ENCODE data around the gene SSX2.
"Not testable (repeated sequence)": the region's sequence is repeated elsewhere in the genome, so short reads cannot be mapped to it uniquely, and the experiment has no call there.

The SSX2 gene, protein sequence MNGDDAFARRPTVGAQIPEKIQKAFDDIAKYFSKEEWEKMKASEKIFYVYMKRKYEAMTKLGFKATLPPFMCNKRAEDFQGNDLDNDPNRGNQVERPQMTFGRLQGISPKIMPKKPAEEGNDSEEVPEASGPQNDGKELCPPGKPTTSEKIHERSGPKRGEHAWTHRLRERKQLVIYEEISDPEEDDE

GRCh38 chrX:52707078-52707477 lies at the start of gene SSX2:
SSX2 (minus strand) TSS chrX:52707178; CDS start chrX:52705749, 1,429 bp downstream.
- not testable (repeated sequence) for DNase-seq

- DNase-seq: not testable (repeated sequence)
Measured at GRCh38 chrX:52750952-52751351, 44.0 kb upstream of the SSX2 start, which contains the start of gene SSX2B. SSX2B (plus strand) TSS chrX:52751252; CDS start chrX:52752681, 1,429 bp downstream.

DNA sequence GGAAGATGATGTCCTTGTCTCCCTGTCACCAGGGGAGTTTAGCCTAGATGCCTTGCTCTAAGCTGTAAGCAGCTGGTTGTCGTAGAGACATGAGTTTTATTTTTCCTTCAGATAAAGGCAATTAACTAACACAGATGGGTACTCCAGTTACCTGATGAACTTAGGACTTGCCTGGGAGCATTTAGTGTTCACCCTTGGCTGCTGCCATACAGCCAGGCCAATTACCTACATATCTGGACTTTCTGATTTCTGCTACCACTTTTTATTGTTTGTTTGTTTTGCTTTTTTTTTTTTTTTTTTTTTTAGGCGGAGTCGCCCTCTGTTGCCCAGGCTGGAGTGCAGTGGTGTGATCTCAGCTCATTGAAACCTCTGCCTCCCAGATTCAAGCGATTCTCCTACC lies 14.9 kb downstream of the SSX2 start:
- DNase-seq: not testable (repeated sequence)

DNA sequence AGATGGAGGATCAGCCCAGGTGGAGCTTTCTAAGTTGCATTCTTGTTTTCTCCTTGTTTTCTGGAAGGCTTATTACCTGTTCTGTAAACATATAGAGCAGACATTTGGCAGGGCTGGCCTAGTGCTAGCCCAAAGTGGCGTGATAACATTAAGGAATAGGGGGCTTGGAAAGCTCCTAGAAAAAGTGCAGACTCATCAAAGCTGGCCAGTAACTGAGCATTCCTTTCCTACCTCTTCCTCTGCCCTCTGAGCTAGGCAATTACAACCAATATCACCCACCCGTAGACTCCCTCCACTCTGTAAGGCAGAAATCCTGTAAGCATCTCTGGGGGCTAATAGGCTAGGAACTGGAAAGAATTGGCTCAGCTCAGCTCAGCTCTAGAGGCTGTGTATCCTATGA lies 44.8 kb downstream of the SSX2 start:
- DNase-seq: not testable (repeated sequence)

GRCh38 chrX:52655475-52655874 lies 51.5 kb downstream of the SSX2 start:
- not testable (repeated sequence) for DNase-seq

DNA sequence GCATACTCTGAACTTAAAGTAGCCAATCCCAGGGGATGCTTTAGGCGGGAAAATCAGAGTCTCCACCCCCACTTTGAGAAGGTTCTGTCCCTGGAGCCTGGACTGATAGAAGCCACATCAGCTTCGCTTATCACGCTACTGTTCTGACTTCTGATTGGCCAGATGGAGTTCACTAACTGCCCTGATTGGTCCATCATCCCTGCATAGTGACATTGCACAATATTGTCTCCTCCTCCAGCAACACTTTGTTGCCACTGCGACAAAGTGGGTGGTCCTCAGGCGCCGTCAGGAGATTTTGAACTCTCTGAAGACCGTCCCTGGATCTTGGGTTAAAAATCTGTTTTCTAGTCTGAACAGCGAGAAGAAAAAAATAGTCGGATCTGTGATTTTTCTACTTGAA lies 52.2 kb downstream of the SSX2 start, which contains the start of gene SSX7:
Gene SSX7, minus strand, starts transcription at position 101 of the 400 bp plus-strand sequence. CDS start 1,428 bp downstream, outside the sequence.
- DNase-seq: not testable (repeated sequence)

GRCh38 chrX:52650676-52651075 lies 56.3 kb downstream of the SSX2 start:
- DNase-seq: not testable (repeated sequence)

- not testable (repeated sequence) for DNase-seq
Measured at GRCh38 chrX:52648956-52649355, 58.0 kb downstream of the SSX2 start.
